ENCODE results near the gene MAN2A2.

The MAN2A2 gene

GRCh38 chr15:90960298-90961091, 57.4 kb downstream of the MAN2A2 start:
- Histone ChIP-seq H3K4ac (ENCODE audit: low read length) (no peak overlapping the region), H3K4me2 (ENCODE audit: insufficient read depth, low read length, poor library complexity, severe bottlenecking) (no peak overlapping the region), H2AK5ac (ENCODE audit: low read depth, low read length) (no peak overlapping the region), H4K91ac (ENCODE audit: low read depth, low read length, poor library complexity) (no peak overlapping the region), H3K9me3 (replicated peaks in 1 of 2; ENCODE audit: control insufficient read depth in 2 of 2, insufficient read depth in 1 of 2, low read depth in 1 of 2, low read length in 2 of 2) (no peaks in the 10 kb centered on the region), H3K4me1 (ENCODE audit: control insufficient read depth in 2 of 2, insufficient read depth in 1 of 2, low read depth in 1 of 2, low read length in 2 of 2) (peaks cover 0 to 10% of the 10 kb centered on the region in 2 donors), H3K18ac (ENCODE audit: low read length) (no peak overlapping the region), H3K79me1 (ENCODE audit: low read depth, low read length) (peaks cover 8% of the 10 kb centered on the region), H2BK15ac (ENCODE audit: low read length) (no peak overlapping the region), H3K14ac (ENCODE audit: low read length) (no peak overlapping the region), H3K9ac (ENCODE audit: low read depth, low read length, poor library complexity) (no peak overlapping the region), H3K4me3 (ENCODE audit: low read length in 2 of 2) (no peak overlapping the region), H4K8ac (ENCODE audit: low read depth, low read length) (no peak overlapping the region), H2AFZ (ENCODE audit: low read length) (no peak overlapping the region), H2BK120ac (ENCODE audit: low read depth, low read length) (no peak overlapping the region), H3K23ac (ENCODE audit: low read depth, low read length, poor library complexity) (peak overlapping the region; percentile 86), H3K36me3 (replicated peaks in 1 of 2; ENCODE audit: control insufficient read depth in 2 of 2, insufficient read depth in 2 of 2, low read length in 2 of 2) (peaks cover 16 to 55% of the 10 kb centered on the region in 2 donors), H3K27me3 (ENCODE audit: control insufficient read depth in 3 of 3, insufficient read depth in 3 of 3, low read depth in 1 of 3, low read length in 3 of 3) (peaks cover 0 to 4% (median 0%) of the 10 kb centered on the region in 3 experiments), H2BK12ac (ENCODE audit: low read length) (no peak overlapping the region), H3K27ac (replicated peaks; ENCODE audit: low read length) (no peak overlapping the region), H2BK5ac (ENCODE audit: low read length) (no peak overlapping the region)
- no peak for DNase-seq (ENCODE audit: low spot score)
- WGBS, 2 donors (ENCODE audit: extremely low coverage in 2 of 2, insufficient read length in 2 of 2, insufficient replicate concordance in 1 of 2), result no CpG with 5 or more reads among the region's 20 CpGs

- DNase-seq (ENCODE audit: low spot score), result no peak
- H2AFZ ChIP-seq (ENCODE audit: low read length), result no peak overlapping the region
- H4K91ac ChIP-seq (ENCODE audit: low read depth, low read length, poor library complexity), result no peak overlapping the region
- peaks cover 6% of the 10 kb centered on the region for H3K79me1 ChIP-seq (ENCODE audit: low read depth, low read length)
- no peak overlapping the region for H3K9ac ChIP-seq (ENCODE audit: low read depth, low read length, poor library complexity)
- H2BK15ac ChIP-seq (ENCODE audit: low read length), result no peak overlapping the region
- H3K9me3 ChIP-seq (replicated peaks in 1 of 2; ENCODE audit: control insufficient read depth in 2 of 2, insufficient read depth in 1 of 2, low read depth in 1 of 2, low read length in 2 of 2), result no peaks in the 10 kb centered on the region
- H2BK5ac ChIP-seq (ENCODE audit: low read length), result no peak overlapping the region
- no peak overlapping the region for H2AK5ac ChIP-seq (ENCODE audit: low read depth, low read length)
- no peak overlapping the region for H3K4me3 ChIP-seq (ENCODE audit: low read length in 2 of 2)
- no peak overlapping the region for H2BK12ac ChIP-seq (ENCODE audit: low read length)
- WGBS, 2 donors (ENCODE audit: extremely low coverage in 2 of 2, insufficient read length in 2 of 2, insufficient replicate concordance in 1 of 2), result no CpG with 5 or more reads among the region's 4 CpGs
- H3K18ac ChIP-seq (ENCODE audit: low read length), result no peak overlapping the region
- no peak overlapping the region for H3K14ac ChIP-seq (ENCODE audit: low read length)
- H2BK120ac ChIP-seq (ENCODE audit: low read depth, low read length), result no peak overlapping the region
- H3K4ac ChIP-seq (ENCODE audit: low read length), result no peak overlapping the region
- no peak overlapping the region for H3K23ac ChIP-seq (ENCODE audit: low read depth, low read length, poor library complexity)
- H3K27me3 ChIP-seq (ENCODE audit: control insufficient read depth in 3 of 3, insufficient read depth in 3 of 3, low read depth in 1 of 3, low read length in 3 of 3), result peaks cover 0 to 2% (median 0%) of the 10 kb centered on the region in 3 experiments
- H3K4me2 ChIP-seq (ENCODE audit: insufficient read depth, low read length, poor library complexity, severe bottlenecking), result no peak overlapping the region
- no peak overlapping the region for H4K8ac ChIP-seq (ENCODE audit: low read depth, low read length)
- H3K36me3 ChIP-seq (replicated peaks in 1 of 2; ENCODE audit: control insufficient read depth in 2 of 2, insufficient read depth in 2 of 2, low read length in 2 of 2), result peaks cover 27 to 70% of the 10 kb centered on the region in 2 donors
- peaks cover 0 to 7% of the 10 kb centered on the region in 2 donors for H3K4me1 ChIP-seq (ENCODE audit: control insufficient read depth in 2 of 2, insufficient read depth in 1 of 2, low read depth in 1 of 2, low read length in 2 of 2)
- H3K27ac ChIP-seq (replicated peaks; ENCODE audit: low read length), result no peak overlapping the region
Measured at GRCh38 chr15:90962021-90962420, 58.9 kb downstream of the MAN2A2 start.

GRCh38 chr15:90966262-90966661, 63.2 kb downstream of the MAN2A2 start:
- Histone ChIP-seq H3K9me3 (replicated peaks in 1 of 2; ENCODE audit: control insufficient read depth in 2 of 2, insufficient read depth in 1 of 2, low read depth in 1 of 2, low read length in 2 of 2) (no peaks in the 10 kb centered on the region), H3K14ac (ENCODE audit: low read length) (no peak overlapping the region), H3K27me3 (ENCODE audit: control insufficient read depth in 3 of 3, insufficient read depth in 3 of 3, low read depth in 1 of 3, low read length in 3 of 3) (no peaks in the 10 kb centered on the region), H3K27ac (replicated peaks; ENCODE audit: low read length) (no peak overlapping the region), H3K79me1 (ENCODE audit: low read depth, low read length) (no peaks in the 10 kb centered on the region), H2AK5ac (ENCODE audit: low read depth, low read length) (no peak overlapping the region), H3K4me2 (ENCODE audit: insufficient read depth, low read length, poor library complexity, severe bottlenecking) (no peak overlapping the region), H3K36me3 (replicated peaks in 1 of 2; ENCODE audit: control insufficient read depth in 2 of 2, insufficient read depth in 2 of 2, low read length in 2 of 2) (peaks cover 48 to 100% of the 10 kb centered on the region in 2 donors), H2AFZ (ENCODE audit: low read length) (no peak overlapping the region), H2BK120ac (ENCODE audit: low read depth, low read length) (no peak overlapping the region), H2BK15ac (ENCODE audit: low read length) (no peak overlapping the region), H3K4me1 (ENCODE audit: control insufficient read depth in 2 of 2, insufficient read depth in 1 of 2, low read depth in 1 of 2, low read length in 2 of 2) (no peaks in the 10 kb centered on the region), H4K91ac (ENCODE audit: low read depth, low read length, poor library complexity) (no peak overlapping the region), H4K8ac (ENCODE audit: low read depth, low read length) (no peak overlapping the region), H3K23ac (ENCODE audit: low read depth, low read length, poor library complexity) (no peak overlapping the region), H3K18ac (ENCODE audit: low read length) (no peak overlapping the region), H2BK5ac (ENCODE audit: low read length) (no peak overlapping the region), H3K4me3 (ENCODE audit: low read length in 2 of 2) (no peak overlapping the region), H3K9ac (ENCODE audit: low read depth, low read length, poor library complexity) (no peak overlapping the region), H3K4ac (ENCODE audit: low read length) (no peak overlapping the region), H2BK12ac (ENCODE audit: low read length) (no peak overlapping the region)
- WGBS, 2 donors (ENCODE audit: extremely low coverage in 2 of 2, insufficient read length in 2 of 2, insufficient replicate concordance in 1 of 2), result no CpG with 5 or more reads among the region's 9 CpGs
- no peak for DNase-seq (ENCODE audit: low spot score)

- Histone ChIP-seq H3K27me3 (ENCODE audit: control insufficient read depth in 3 of 3, insufficient read depth in 3 of 3, low read depth in 1 of 3, low read length in 3 of 3) (no peaks in the 10 kb centered on the region), H3K9ac (ENCODE audit: low read depth, low read length, poor library complexity) (no peak overlapping the region), H4K91ac (ENCODE audit: low read depth, low read length, poor library complexity) (no peak overlapping the region), H3K14ac (ENCODE audit: low read length) (no peak overlapping the region), H3K79me1 (ENCODE audit: low read depth, low read length) (no peaks in the 10 kb centered on the region), H3K4me2 (ENCODE audit: insufficient read depth, low read length, poor library complexity, severe bottlenecking) (no peak overlapping the region), H3K4ac (ENCODE audit: low read length) (no peak overlapping the region), H2AK5ac (ENCODE audit: low read depth, low read length) (no peak overlapping the region), H3K36me3 (replicated peaks in 1 of 2; ENCODE audit: control insufficient read depth in 2 of 2, insufficient read depth in 2 of 2, low read length in 2 of 2) (peaks cover 47 to 95% of the 10 kb centered on the region in 2 donors), H2BK5ac (ENCODE audit: low read length) (no peak overlapping the region), H3K9me3 (replicated peaks in 1 of 2; ENCODE audit: control insufficient read depth in 2 of 2, insufficient read depth in 1 of 2, low read depth in 1 of 2, low read length in 2 of 2) (no peaks in the 10 kb centered on the region), H3K18ac (ENCODE audit: low read length) (no peak overlapping the region), H2BK12ac (ENCODE audit: low read length) (no peak overlapping the region), H3K27ac (replicated peaks; ENCODE audit: low read length) (no peak overlapping the region), H2BK15ac (ENCODE audit: low read length) (no peak overlapping the region), H2AFZ (ENCODE audit: low read length) (no peak overlapping the region), H4K8ac (ENCODE audit: low read depth, low read length) (no peak overlapping the region), H3K4me3 (ENCODE audit: low read length in 2 of 2) (no peak overlapping the region), H2BK120ac (ENCODE audit: low read depth, low read length) (no peak overlapping the region), H3K4me1 (ENCODE audit: control insufficient read depth in 2 of 2, insufficient read depth in 1 of 2, low read depth in 1 of 2, low read length in 2 of 2) (no peaks in the 10 kb centered on the region), H3K23ac (ENCODE audit: low read depth, low read length, poor library complexity) (no peak overlapping the region)
- DNase-seq (ENCODE audit: low spot score), result no peak
- no CpG with 5 or more reads among the region's 5 CpGs for WGBS, 2 donors (ENCODE audit: extremely low coverage in 2 of 2, insufficient read length in 2 of 2, insufficient replicate concordance in 1 of 2)
Measured at GRCh38 chr15:90967206-90967605, 64.1 kb downstream of the MAN2A2 start.

Measured in neuronal stem cell (in vitro differentiated cells).